ENCODE data around the gene FLRT3.

FLRT3 gene

DNA sequence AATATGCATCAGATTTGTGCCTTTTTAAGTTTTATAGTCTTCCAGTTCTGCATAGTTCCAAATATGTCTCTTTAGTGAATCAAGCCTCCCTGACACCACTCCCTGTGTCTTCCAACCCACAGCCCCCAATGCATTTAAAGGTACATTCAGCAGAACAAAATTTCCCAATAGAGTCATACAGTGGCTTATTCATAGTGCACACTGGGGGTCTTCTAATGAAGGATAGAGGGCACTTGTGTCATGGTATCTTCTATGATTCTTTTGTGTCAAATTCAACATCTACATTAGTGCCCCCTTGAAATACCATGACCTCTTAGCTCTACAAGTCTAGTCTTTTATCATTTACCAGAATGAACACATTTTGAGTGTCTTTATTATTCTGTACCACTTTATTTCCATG, 33.8 kb downstream of the FLRT3 start:
- H3K27ac ChIP-seq, result no peak overlapping the region
- no peak for TF ChIP-seq CTCF (IDR thresholded peaks at IDR 0.05)

GRCh38 chr20:14303106-14303505, 34.3 kb downstream of the FLRT3 start:
- TF ChIP-seq ZFX (IDR thresholded peaks at IDR 0.05; ENCODE audit: borderline replicate concordance) (no peak), CTCF (IDR thresholded peaks at IDR 0.05) (no peak)
- no peak overlapping the region for H3K27ac ChIP-seq

- TF ChIP-seq CTCF (IDR thresholded peaks at IDR 0.05) (no peak), ZFX (IDR thresholded peaks at IDR 0.05; ENCODE audit: borderline replicate concordance) (no peak)
- no peak overlapping the region for H3K27ac ChIP-seq
These were observed 37.6 kb downstream of the FLRT3 start for GRCh38 chr20:14299831-14300230.

DNA sequence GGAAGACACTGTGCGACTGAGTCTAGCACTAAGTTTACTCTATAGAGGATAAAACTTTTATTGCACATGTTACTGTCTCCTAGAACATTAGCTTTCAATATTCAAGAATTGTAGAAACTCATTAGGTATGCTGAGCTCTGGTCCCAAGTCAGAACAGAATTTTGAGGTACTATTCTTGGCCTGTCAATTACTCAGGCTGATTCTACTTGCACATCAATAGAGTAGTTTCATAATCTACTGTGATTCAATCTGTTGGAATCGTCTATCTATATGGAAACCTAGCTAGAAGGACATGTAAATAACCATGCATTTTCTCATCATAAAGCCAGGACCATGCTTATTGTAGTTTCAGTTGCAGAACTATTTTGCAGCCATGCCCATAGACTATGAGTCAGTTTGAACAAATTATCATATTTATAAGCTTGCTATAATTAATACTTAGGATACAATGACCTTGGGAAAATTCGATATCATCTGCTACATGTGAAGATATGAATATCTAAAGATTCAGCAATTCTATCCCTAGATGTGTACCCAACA, 41.6 kb downstream of the FLRT3 start:
- no peak for TF ChIP-seq ZFX (IDR thresholded peaks at IDR 0.05; ENCODE audit: borderline replicate concordance)
- TF ChIP-seq CTCF (IDR thresholded peaks at IDR 0.05), result no peak
- no peak overlapping the region for H3K27ac ChIP-seq

GRCh38 chr20:14295238-14295637, 42.2 kb downstream of the FLRT3 start:
- no peak for TF ChIP-seq CTCF (IDR thresholded peaks at IDR 0.05)
- no peak for TF ChIP-seq ZFX (IDR thresholded peaks at IDR 0.05; ENCODE audit: borderline replicate concordance)
- H3K27ac ChIP-seq, result no peak overlapping the region

DNA sequence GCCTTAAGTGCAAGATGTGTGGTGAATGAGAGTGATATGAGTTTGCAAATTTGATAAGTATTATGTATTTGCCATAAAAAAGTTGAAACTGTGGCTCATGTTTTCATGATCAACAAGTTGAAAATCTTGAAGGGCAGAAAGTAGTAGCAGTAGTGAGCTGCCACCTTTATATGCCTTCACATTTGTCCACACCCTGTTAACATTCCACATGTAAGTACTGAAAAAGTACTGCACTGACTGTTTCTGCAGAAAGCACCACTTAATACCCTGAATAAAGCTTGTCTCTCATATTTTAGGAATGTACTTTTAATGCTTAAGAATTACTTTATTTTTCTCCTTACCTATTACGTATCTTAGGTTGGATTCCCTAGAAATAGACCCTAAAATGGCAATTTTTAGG, 45.9 kb downstream of the FLRT3 start:
- no peak overlapping the region for H3K27ac ChIP-seq
- no peak for TF ChIP-seq CTCF (IDR thresholded peaks at IDR 0.05)
- no peak for TF ChIP-seq ZFX (IDR thresholded peaks at IDR 0.05; ENCODE audit: borderline replicate concordance)

- no peak overlapping the region for H3K27ac ChIP-seq
- TF ChIP-seq ZFX (IDR thresholded peaks at IDR 0.05; ENCODE audit: borderline replicate concordance) (no peak), CTCF (IDR thresholded peaks at IDR 0.05) (no peak)
These were observed 48.8 kb downstream of the FLRT3 start for GRCh38 chr20:14288341-14289330.

Measured in 22Rv1 (cell line).